Stimulated activated naive CD8-positive, alpha-beta T cell treated with anti-CD3 and anti-CD28 coated beads, Interleukin-15, Interleukin-2, amounts not matched to agents 100 ng/mL and 50 ng/mL, for 24 hours (primary cell): ENCODE measurements around the gene CATSPERD.
"Not testable (repeated sequence)": the region's sequence is repeated elsewhere in the genome, so short reads cannot be mapped to it uniquely, and the experiment has no call there.

Source experiments
- H3K27ac Mint-ChIP-seq: one replicate; pipeline ENCODE4 v1.8.0; 2021; ENCODE audit warnings: mild to moderate bottlenecking, mixed read lengths
- H3K27me3 Mint-ChIP-seq: one replicate; pipeline ENCODE4 v1.8.0; 2021; ENCODE audit warnings: mixed read lengths
- H3K36me3 Mint-ChIP-seq: one replicate; pipeline ENCODE4 v1.8.0; 2021; ENCODE audit warnings: low read depth, mixed read lengths
- H3K4me1 Mint-ChIP-seq: one replicate; pipeline ENCODE4 v1.8.0; 2021; ENCODE audit warnings: low read depth, mixed read lengths
- H3K4me3 Mint-ChIP-seq: one replicate; pipeline ENCODE4 v1.8.0; 2021; ENCODE audit warnings: mild to moderate bottlenecking, mixed read lengths
- H3K9me3 Mint-ChIP-seq: one replicate; pipeline ENCODE4 v1.8.0; 2021; ENCODE audit warnings: mixed read lengths

The CATSPERD gene

DNA sequence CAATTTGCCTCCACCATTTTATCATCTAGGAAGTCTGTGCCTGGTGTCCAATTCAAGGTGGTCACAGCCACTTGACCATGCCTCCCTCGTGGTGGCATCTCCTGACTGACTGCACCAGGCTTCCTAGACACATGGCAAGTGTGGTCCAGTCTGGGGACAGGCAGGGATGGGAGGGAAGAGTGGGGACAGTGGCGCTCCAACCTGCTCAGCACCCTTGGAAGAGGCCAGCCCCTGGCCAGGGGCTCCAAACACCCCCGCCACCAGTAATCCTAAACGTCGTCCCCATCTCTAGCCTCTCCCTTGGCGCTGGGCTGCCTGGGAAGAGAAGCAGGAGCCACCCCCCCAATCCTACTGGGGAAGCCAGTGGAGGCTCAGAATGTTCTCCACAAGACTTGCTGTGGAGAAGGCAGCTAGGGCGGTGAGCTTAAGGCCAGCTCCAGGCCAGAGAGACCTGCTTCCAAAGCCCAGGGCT, 27.7 kb upstream of the CATSPERD start:
- Mint-ChIP-seq H3K27me3 (no peaks in the 10 kb centered on the region), H3K4me1 (peaks cover 39% of the 10 kb centered on the region), H3K4me3 (peak overlapping the region; percentile 96), H3K9me3 (no peaks in the 10 kb centered on the region), H3K27ac (peak overlapping the region; percentile 97), H3K36me3 (peaks cover 44% of the 10 kb centered on the region)

GRCh38 chr19:5693195-5694166, 27.0 kb upstream of the CATSPERD start:
- H3K36me3 Mint-ChIP-seq, result peaks cover 44% of the 10 kb centered on the region
- peaks cover 34% of the 10 kb centered on the region for H3K4me1 Mint-ChIP-seq
- no peaks in the 10 kb centered on the region for H3K27me3 Mint-ChIP-seq
- peak overlapping the region; percentile 96 for H3K4me3 Mint-ChIP-seq
- H3K9me3 Mint-ChIP-seq, result no peaks in the 10 kb centered on the region
- peak overlapping the region; percentile 97 for H3K27ac Mint-ChIP-seq

GRCh38 chr19:5694167-5694955, 26.1 kb upstream of the CATSPERD start:
- Mint-ChIP-seq H3K4me3 (peak overlapping the region; percentile 48), H3K4me1 (peaks cover 30% of the 10 kb centered on the region), H3K9me3 (no peaks in the 10 kb centered on the region), H3K36me3 (peaks cover 52% of the 10 kb centered on the region), H3K27ac (peak overlapping the region; percentile 68), H3K27me3 (no peaks in the 10 kb centered on the region)

- no peak overlapping the region for H3K27ac Mint-ChIP-seq
Measured at GRCh38 chr19:5694956-5695648, 25.3 kb upstream of the CATSPERD start.

GRCh38 chr19:5695649-5696195, 24.7 kb upstream of the CATSPERD start:
- Mint-ChIP-seq H3K36me3 (peaks cover 46% of the 10 kb centered on the region), H3K27ac (no peak overlapping the region), H3K9me3 (no peaks in the 10 kb centered on the region), H3K4me1 (peaks cover 22% of the 10 kb centered on the region), H3K27me3 (no peaks in the 10 kb centered on the region), H3K4me3 (no peak overlapping the region)

More at GRCh38 chr19:5694956-5695648, 25.3 kb upstream of the CATSPERD start:
- Mint-ChIP-seq H3K36me3 (peaks cover 49% of the 10 kb centered on the region), H3K27me3 (no peaks in the 10 kb centered on the region), H3K9me3 (no peaks in the 10 kb centered on the region), H3K4me3 (peak overlapping the region; percentile 48), H3K4me1 (peaks cover 26% of the 10 kb centered on the region)

DNA sequence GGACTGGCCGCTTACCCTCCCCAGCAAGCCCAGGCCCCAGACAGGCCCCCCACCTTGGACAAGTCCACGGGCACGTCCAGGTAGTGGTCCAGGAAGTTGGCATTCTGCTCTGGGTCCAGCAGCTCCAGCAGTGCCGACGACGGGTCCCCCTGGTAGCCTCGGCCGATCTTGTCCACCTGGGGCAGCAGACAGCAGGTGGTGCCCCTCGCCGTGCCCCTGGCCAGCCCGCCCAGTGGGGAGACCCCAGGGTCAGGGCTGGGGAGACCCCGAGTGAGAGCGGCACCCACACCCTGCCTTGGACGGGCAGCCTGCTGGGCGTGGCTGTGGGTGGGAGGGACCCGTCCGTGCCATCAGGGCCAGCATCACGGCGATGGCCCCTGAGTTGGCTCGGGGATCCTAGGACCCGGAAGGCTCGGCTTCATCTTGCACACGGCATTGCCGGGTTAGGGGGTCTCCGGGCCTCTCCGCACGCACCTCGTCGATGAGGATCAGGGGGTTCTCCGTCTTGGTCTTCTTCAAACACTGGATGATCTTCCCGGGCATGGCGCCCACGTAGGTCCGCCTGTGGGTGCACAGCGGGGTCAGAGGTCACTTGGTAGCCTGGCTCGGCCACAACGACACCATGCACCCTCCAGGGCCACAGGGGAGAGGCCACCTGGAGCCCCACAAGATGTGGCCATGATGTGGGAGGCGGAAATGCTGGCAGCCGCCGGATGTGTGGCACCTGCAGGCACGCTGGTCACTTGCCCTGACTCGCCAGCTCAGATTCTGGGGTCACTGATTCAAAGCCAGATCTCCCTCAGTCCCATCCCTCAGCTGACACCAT, 24.0 kb upstream of the CATSPERD start:
- H3K4me1 Mint-ChIP-seq, result peaks cover 18% of the 10 kb centered on the region
- H3K36me3 Mint-ChIP-seq, result peaks cover 48% of the 10 kb centered on the region
- H3K27ac Mint-ChIP-seq, result peak overlapping the region; percentile 26
- peak overlapping the region; percentile 30 for H3K4me3 Mint-ChIP-seq
- no peaks in the 10 kb centered on the region for H3K9me3 Mint-ChIP-seq
- no peaks in the 10 kb centered on the region for H3K27me3 Mint-ChIP-seq

DNA sequence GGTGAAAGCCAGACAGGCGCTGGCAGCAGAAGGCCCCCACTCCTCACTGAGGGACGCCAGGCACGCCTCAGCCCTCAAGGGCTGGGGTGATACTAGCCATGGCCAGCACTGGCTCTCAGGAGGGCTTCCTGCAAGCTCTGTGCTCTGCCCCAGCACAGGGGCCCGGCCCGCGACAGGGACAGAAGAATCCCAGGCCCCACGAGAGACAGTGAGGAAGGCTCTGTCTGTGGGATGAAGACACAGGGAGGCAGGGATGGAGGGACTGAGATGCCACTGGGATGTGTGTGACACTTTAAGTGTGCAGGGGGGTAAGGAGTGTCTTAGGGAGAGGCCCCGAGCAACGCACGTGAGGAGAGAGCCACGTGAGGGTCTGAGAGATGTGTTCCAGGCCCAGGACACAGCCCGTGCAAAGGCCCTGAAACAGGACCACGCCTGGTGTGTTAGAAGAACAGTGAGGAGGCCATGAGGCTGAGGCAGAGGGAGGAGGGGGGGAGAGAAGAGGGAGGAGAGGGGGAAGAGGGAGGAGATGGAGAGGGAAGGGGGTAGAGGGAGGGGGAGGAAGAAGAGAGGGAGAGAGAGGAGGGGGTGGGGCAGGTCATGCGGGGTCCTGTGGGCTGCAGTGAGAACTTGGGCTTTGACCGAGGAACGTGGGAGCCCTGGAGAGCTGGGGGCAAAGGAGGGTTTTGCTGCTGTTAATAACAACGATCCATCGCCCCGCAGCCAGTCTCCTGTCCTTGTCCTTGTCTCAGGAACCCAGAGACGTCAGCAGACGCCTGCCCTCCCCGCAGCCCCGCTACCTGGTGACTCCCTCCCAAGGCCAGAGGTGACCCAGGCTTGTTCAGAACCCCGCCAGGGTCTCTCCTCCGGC, 23.2 kb upstream of the CATSPERD start:
- no peaks in the 10 kb centered on the region for H3K9me3 Mint-ChIP-seq
- H3K27ac Mint-ChIP-seq, result no peak overlapping the region
- H3K4me3 Mint-ChIP-seq, result no peak overlapping the region
- H3K4me1 Mint-ChIP-seq, result peaks cover 10% of the 10 kb centered on the region
- peaks cover 45% of the 10 kb centered on the region for H3K36me3 Mint-ChIP-seq
- H3K27me3 Mint-ChIP-seq, result no peaks in the 10 kb centered on the region

GRCh38 chr19:5697890-5698634, 22.4 kb upstream of the CATSPERD start:
- H3K9me3 Mint-ChIP-seq, result no peaks in the 10 kb centered on the region
- no peaks in the 10 kb centered on the region for H3K27me3 Mint-ChIP-seq
- H3K36me3 Mint-ChIP-seq, result peaks cover 38% of the 10 kb centered on the region
- H3K27ac Mint-ChIP-seq, result no peak overlapping the region
- peaks cover 2% of the 10 kb centered on the region for H3K4me1 Mint-ChIP-seq
- H3K4me3 Mint-ChIP-seq, result no peak overlapping the region

GRCh38 chr19:5698635-5699422, 21.6 kb upstream of the CATSPERD start:
- H3K36me3 Mint-ChIP-seq, result peaks cover 44% of the 10 kb centered on the region
- no peak overlapping the region for H3K27ac Mint-ChIP-seq
- no peak overlapping the region for H3K4me3 Mint-ChIP-seq
- H3K4me1 Mint-ChIP-seq, result no peaks in the 10 kb centered on the region
- no peaks in the 10 kb centered on the region for H3K9me3 Mint-ChIP-seq
- no peaks in the 10 kb centered on the region for H3K27me3 Mint-ChIP-seq

GRCh38 chr19:5700455-5701092, 19.9 kb upstream of the CATSPERD start:
- Mint-ChIP-seq H3K27me3 (no peaks in the 10 kb centered on the region), H3K36me3 (peaks cover 40% of the 10 kb centered on the region), H3K4me3 (no peak overlapping the region), H3K9me3 (no peaks in the 10 kb centered on the region), H3K4me1 (no peaks in the 10 kb centered on the region), H3K27ac (no peak overlapping the region)

DNA sequence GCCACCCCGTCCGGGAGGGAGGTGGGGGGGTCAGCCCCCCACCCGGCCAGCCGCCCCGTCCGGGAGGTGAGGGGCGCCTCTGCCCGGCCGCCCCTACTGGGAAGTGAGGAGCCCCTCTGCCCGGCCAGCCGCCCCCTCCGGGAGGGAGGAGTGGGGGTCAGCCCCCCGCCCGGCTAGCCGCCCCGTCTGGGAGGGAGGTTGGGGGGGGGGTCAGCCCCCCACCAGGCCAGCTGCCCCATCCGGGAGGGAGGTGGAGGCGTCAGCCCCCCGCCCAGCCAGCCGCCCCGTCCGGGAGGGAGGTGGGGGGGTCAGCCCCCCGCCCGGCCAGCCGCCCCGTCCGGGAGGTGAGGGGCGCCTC, 18.4 kb upstream of the CATSPERD start:
- H3K4me1 Mint-ChIP-seq, H3K4me3 Mint-ChIP-seq, H3K27ac Mint-ChIP-seq, H3K27me3 Mint-ChIP-seq, H3K9me3 Mint-ChIP-seq: not testable (repeated sequence)
- H3K36me3 Mint-ChIP-seq, result peaks cover 45% of the 10 kb centered on the region
